GM12878 (cell line): Measurements from ENCODE around the gene EFCAB11. TPM values are rescaled to one million over a fixed set of nuclear protein-coding genes. Genes with fewer than 3 reads are reported as not detected.

Experiments used
- ATAC-seq: fragments of 200-7000 bp; cut with Tn5 transposase; 3 replicates; pipeline ENCODE4 v1.9.1; 2020; ENCODE audit warnings: mild to moderate bottlenecking, moderate library complexity
- BruUV-seq: library from RNA; stranded (reverse); fragments of 400-500 nt; replicated peaks from 2 replicates; lab custom pipeline; 2021; lab: Mats Ljungman, UMichigan
- CTCF ChIA-PET: fragments of 300-600 bp; sonication (Branson Sonifier 250); formaldehyde crosslinking; extraction: SDS; loops from one replicate; lab custom pipeline; 2021; ENCODE audit warnings: inconsistent platforms; lab: Yijun Ruan, JAX
- POLR2A ChIA-PET: fragments of 350-600 bp; formaldehyde crosslinking; extraction: SDS; loops from one replicate; lab custom pipeline; 2021; ENCODE audit warnings: inconsistent platforms; lab: Charles Lee
- RAD21 ChIA-PET: fragments of 300-600 bp; sonication (Branson Sonifier 250); formaldehyde crosslinking; loops from one replicate; lab custom pipeline; 2023; ENCODE audit warnings: antibody characterized with exemption; ENCODE audit not compliant: unreplicated experiment; lab: Charles Lee
- SMC1A ChIA-PET: fragments of 300-600 bp; sonication (Branson Sonifier 250); formaldehyde crosslinking; loops from one replicate; lab custom pipeline; 2023; ENCODE audit not compliant: unreplicated experiment, uncharacterized antibody; lab: Charles Lee
- DNase-seq: peaks from one replicate; pipeline ENCODE4 v3.0.0-alpha.2; 2011; ENCODE audit warnings: low read depth, low spot score
- FAIRE-seq: peaks from 3 replicates; lab custom pipeline; 2011; peaks lifted over from hg19 to GRCh38; lab: Jason Lieb, UNC
- H2AFZ ChIP-seq: 2 replicates; pipeline ENCODE4 v1.6.0; 2011; ENCODE audit warnings: low read depth, low read length, control low read depth; ENCODE audit not compliant: control insufficient read depth
- H3K27ac ChIP-seq: 2 replicates; pipeline ENCODE4 v1.5.1; 2011; ENCODE audit warnings: control low read depth; ENCODE audit not compliant: control insufficient read depth, insufficient read depth
- H3K27me3 ChIP-seq, 2 experiments: replicated peaks in 1 of 2; 2 replicates each; pipeline versions ENCODE4 v1.6.0 to v1.6.1; 2011; ENCODE audit warnings: low read length in 1 of 2; ENCODE audit not compliant: control insufficient read depth in 2 of 2, insufficient read depth in 2 of 2
- H3K36me3 ChIP-seq, 2 experiments: 2 replicates each; pipeline ENCODE4 v1.5.1; 2011; ENCODE audit warnings: low read length in 1 of 2; ENCODE audit not compliant: control insufficient read depth in 2 of 2, insufficient read depth in 2 of 2
- H3K4me1 ChIP-seq: 2 replicates; pipeline ENCODE4 v1.6.1; 2011; ENCODE audit warnings: mild to moderate bottlenecking, low read length, moderate library complexity, mixed read lengths; ENCODE audit not compliant: control insufficient read depth, insufficient read depth
- H3K4me2 ChIP-seq: 2 replicates; pipeline ENCODE4 v1.6.0; 2011; ENCODE audit warnings: control low read depth; ENCODE audit not compliant: control insufficient read depth, insufficient read depth
- H3K4me3 ChIP-seq: fragments of 200-600 bp; sonication (generic); 2 replicates; pipeline ENCODE4 v1.5.1; 2016
- H3K79me2 ChIP-seq: 2 replicates; pipeline ENCODE4 v1.6.0; 2011; ENCODE audit warnings: low read length; ENCODE audit not compliant: control insufficient read depth, insufficient read depth
- H3K9ac ChIP-seq: 2 replicates; pipeline ENCODE4 v1.8.0; 2011; ENCODE audit warnings: low read length, control low read depth, mixed read lengths; ENCODE audit not compliant: control insufficient read depth, insufficient read depth
- H3K9me3 ChIP-seq: replicated peaks from 3 replicates; pipeline ENCODE4 v1.5.1; 2011; ENCODE audit warnings: mild to moderate bottlenecking, low read length; ENCODE audit not compliant: control insufficient read depth, insufficient read depth
- H4K20me1 ChIP-seq: 2 replicates; pipeline ENCODE4 v1.6.0; 2011; ENCODE audit not compliant: control insufficient read depth, insufficient read depth
- BACH1 ChIP-seq: fragments of 450-650 bp; IDR thresholded peaks from 2 replicates; pipeline ENCODE4 v1.6.1; 2017; ENCODE audit warnings: mild to moderate bottlenecking, borderline replicate concordance
- KDM1A ChIP-seq: fragments of 200-600 bp; sonication (generic); IDR thresholded peaks from 2 replicates; pipeline ENCODE4 v1.6.1; 2016; ENCODE audit warnings: borderline replicate concordance
- MXI1 ChIP-seq: fragments of 150-350 bp; IDR thresholded peaks from 2 replicates; pipeline ENCODE4 v1.6.1; 2011; ENCODE audit warnings: low read depth, mild to moderate bottlenecking, inconsistent platforms, low read length, improper control_type of control experiment
- NFYB ChIP-seq: IDR thresholded peaks from 2 replicates; pipeline ENCODE4 v1.6.1; 2011; ENCODE audit warnings: low read depth, mild to moderate bottlenecking, low read length, improper control_type of control experiment, moderate library complexity; ENCODE audit not compliant: insufficient read depth
- STAT1 ChIP-seq: fragments of 450-650 bp; conservative IDR thresholded peaks from 2 replicates; pipeline ENCODE4 v1.6.1; 2014; ENCODE audit warnings: antibody characterized with exemption, mild to moderate bottlenecking
- SUZ12 ChIP-seq: fragments of 200-600 bp; sonication (generic); IDR thresholded peaks from one replicate; pipeline ENCODE4 v1.6.1; 2018; ENCODE audit warnings: antibody characterized with exemption, mild to moderate bottlenecking; ENCODE audit not compliant: unreplicated experiment
- TCF3 ChIP-seq: IDR thresholded peaks from 2 replicates; pipeline ENCODE4 v1.6.1; 2012; ENCODE audit warnings: low read depth, mild to moderate bottlenecking, low read length, borderline replicate concordance; ENCODE audit not compliant: insufficient read depth
- ZBED1 ChIP-seq: IDR thresholded peaks from 2 replicates; pipeline ENCODE4 v1.6.1; 2016; ENCODE audit warnings: borderline replicate concordance
- WGBS: methylation state at CpG from one replicate; pipeline ENCODE4 v1.1.6; 2016; ENCODE audit warnings: low lambda C conversion rate; ENCODE audit not compliant: insufficient replicate concordance, insufficient coverage; ENCODE audit errors: missing lambda C conversion rate; 5-methylcytosine and 5-hydroxymethylcytosine counted together
- in situ Hi-C: fragments of 300-500 bp; cut with MboI; formaldehyde crosslinking; loops from 9 replicates; pipeline ENCODE4 v1.14.3; 2018; ENCODE audit warnings: mixed read lengths
- intact Hi-C: fragments of 100-400 bp; cut with micrococcal nuclease; formaldehyde crosslinking; loops from one replicate; pipeline ENCODE4 v1.14.2; 2022; ENCODE audit not compliant: unreplicated experiment
- polyA plus RNA-seq, 11 experiments: library from polyadenylated mRNA; depleted of rRNA in 4 of 11; unstranded in 6 of 11; stranded (reverse) in 5 of 11; fragments of >200 nt; fragmentation: Nextera tagmentation in 4 of 11; fragmentation: Illumina TruSeq in 1 of 11; extraction: Ambion mirVana in 4 of 11; extraction: Trizol in 1 of 11; gene quantifications; 1 replicate in 1 of 11; 2 replicates in 10 of 11; pipeline versions ENCODE4 v1.2.1 to v1.2.3, GENCODE V29; 2011 to 2016; ENCODE audit warnings: inconsistent platforms in 2 of 11, missing spikeins in 2 of 11, low read depth in 1 of 11
- total RNA-seq, 4 experiments: library from RNA; depleted of rRNA in 3 of 4; stranded (reverse); fragments of >200 nt in 3 of 4; fragmentation: Illumina TruSeq in 1 of 4; extraction: Trizol in 1 of 4; gene quantifications; 2 replicates each; pipeline versions ENCODE4 v1.2.1 to v1.2.3, GENCODE V29; 2013 to 2021
- TF ChIP-seq, protein P1 (sequence below): fragments of 450-650 bp; IDR thresholded peaks from 2 replicates; pipeline ENCODE4 v1.6.1; 2017; ENCODE audit warnings: low read depth, mild to moderate bottlenecking, moderate library complexity
- TF ChIP-seq, protein P2 (sequence below): fragments of 450-650 bp; IDR thresholded peaks from 2 replicates; pipeline ENCODE4 v1.6.1; 2016; ENCODE audit warnings: mild to moderate bottlenecking
- TF ChIP-seq, protein P3 (sequence below): IDR thresholded peaks from 2 replicates; pipeline ENCODE4 v1.6.1; 2012; ENCODE audit warnings: low read depth, low read length, improper control_type of control experiment

Gene EFCAB11
- total and polyA plus RNA-seq, 10 of the 15 experiments (the other 5 are each of a cell fraction or from before 2014, with no cell fraction given) = 8.6 to 37.4 (median 18.0) TPM

DNA sequence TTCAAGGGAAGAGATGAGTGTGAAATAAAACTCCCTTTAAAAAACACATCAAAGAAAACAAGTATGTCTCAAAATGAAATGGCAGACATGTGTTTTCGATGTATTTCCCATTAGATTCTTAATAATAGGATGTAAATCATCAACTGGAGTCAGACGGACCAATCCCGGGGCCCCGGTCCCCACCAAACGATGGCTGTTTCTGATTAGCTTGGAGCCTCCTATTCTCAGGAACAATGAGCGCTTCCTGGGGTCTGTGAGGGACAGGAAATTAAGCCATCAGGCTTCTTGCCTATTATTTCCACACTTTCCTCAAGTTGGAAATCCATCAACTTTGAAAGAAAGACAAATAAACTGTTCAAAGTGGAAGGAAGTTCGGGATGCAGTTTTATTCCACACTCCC is 179.4 kb downstream of the EFCAB11 start:
- RAD21 ChIA-PET = no interaction called here
- Histone ChIP-seq H3K27me3 (no peaks in the 10 kb centered on the region), H3K9me3 (no peaks in the 10 kb centered on the region), H3K9ac (no peak overlapping the region), H2AFZ (no peak overlapping the region), H4K20me1 (no peaks in the 10 kb centered on the region), H3K79me2 (no peaks in the 10 kb centered on the region), H3K4me3 (no peak overlapping the region), H3K4me2 (no peak overlapping the region), H3K36me3 (no peaks in the 10 kb centered on the region), H3K27ac (no peak overlapping the region), H3K4me1 (peaks cover 24% of the 10 kb centered on the region)
- intact Hi-C loops (no loop called here), in situ Hi-C loops (no loop called here)
- TF ChIP-seq, protein P1, sequence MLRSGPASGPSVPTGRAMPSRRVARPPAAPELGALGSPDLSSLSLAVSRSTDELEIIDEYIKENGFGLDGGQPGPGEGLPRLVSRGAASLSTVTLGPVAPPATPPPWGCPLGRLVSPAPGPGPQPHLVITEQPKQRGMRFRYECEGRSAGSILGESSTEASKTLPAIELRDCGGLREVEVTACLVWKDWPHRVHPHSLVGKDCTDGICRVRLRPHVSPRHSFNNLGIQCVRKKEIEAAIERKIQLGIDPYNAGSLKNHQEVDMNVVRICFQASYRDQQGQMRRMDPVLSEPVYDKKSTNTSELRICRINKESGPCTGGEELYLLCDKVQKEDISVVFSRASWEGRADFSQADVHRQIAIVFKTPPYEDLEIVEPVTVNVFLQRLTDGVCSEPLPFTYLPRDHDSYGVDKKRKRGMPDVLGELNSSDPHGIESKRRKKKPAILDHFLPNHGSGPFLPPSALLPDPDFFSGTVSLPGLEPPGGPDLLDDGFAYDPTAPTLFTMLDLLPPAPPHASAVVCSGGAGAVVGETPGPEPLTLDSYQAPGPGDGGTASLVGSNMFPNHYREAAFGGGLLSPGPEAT = no peak
- TF ChIP-seq NFYB = no peak
- TF ChIP-seq MXI1 = no peak
- TF ChIP-seq, protein P2, sequence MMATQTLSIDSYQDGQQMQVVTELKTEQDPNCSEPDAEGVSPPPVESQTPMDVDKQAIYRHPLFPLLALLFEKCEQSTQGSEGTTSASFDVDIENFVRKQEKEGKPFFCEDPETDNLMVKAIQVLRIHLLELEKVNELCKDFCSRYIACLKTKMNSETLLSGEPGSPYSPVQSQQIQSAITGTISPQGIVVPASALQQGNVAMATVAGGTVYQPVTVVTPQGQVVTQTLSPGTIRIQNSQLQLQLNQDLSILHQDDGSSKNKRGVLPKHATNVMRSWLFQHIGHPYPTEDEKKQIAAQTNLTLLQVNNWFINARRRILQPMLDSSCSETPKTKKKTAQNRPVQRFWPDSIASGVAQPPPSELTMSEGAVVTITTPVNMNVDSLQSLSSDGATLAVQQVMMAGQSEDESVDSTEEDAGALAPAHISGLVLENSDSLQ = no peak
- TF ChIP-seq, protein P3, sequence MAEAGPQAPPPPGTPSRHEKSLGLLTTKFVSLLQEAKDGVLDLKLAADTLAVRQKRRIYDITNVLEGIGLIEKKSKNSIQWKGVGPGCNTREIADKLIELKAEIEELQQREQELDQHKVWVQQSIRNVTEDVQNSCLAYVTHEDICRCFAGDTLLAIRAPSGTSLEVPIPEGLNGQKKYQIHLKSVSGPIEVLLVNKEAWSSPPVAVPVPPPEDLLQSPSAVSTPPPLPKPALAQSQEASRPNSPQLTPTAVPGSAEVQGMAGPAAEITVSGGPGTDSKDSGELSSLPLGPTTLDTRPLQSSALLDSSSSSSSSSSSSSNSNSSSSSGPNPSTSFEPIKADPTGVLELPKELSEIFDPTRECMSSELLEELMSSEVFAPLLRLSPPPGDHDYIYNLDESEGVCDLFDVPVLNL = no peak
- TF ChIP-seq KDM1A = no peak
- no peak for TF ChIP-seq SUZ12
- TF ChIP-seq BACH1 = no peak
- no peak for TF ChIP-seq STAT1
- no peak for TF ChIP-seq TCF3
- TF ChIP-seq ZBED1 = no peak
- no TSS peak for BruUV-seq
- FAIRE-seq = no peak
- no peak for ATAC-seq
- CTCF ChIA-PET = interaction anchor here (0.8 kb wide), 1 partner anchor 12 kb away, joined by 3 read pairs; no protein-coding TSS in a partner anchor
- POLR2A ChIA-PET = no interaction called here
- WGBS = 86% methylated on average over 7 of the region's 7 CpGs
- no peak for DNase-seq
- SMC1A ChIA-PET = interaction anchor here (1.2 to 1.7 kb wide), 3 partner anchors 15 to 31 kb away, joined by 3 read pairs; no protein-coding TSS in a partner anchor
